ENCODE measurements around the gene MRPL2.

Gene MRPL2

DNA sequence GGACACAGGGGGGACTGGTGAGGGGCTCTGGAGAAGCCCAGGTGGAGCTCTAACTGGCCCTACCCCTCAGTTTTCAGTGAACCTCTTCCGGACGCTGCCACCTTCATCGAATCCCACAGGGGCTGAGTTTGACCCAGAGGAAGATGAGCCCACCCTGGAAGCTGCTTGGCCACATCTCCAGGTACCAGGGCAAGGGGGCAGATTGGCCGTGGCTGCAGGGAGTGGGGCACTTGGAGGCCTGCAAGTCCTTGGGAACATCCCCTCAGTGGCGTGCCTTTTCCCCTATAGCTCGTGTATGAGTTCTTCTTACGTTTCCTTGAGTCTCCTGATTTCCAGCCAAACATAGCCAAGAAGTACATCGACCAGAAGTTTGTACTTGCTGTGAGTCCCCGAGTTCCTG, 52.1 kb downstream of the MRPL2 start:
- Histone ChIP-seq H3K4me3 (no peak overlapping the region), H3K4me1 (peaks cover 5 to 22% (median 11%) of the 10 kb centered on the region in 10 experiments; a peak in 19 of 20 replicates), H3K9ac (peak overlapping the region in 3 of 11 experiments; percentile 4 to 29 (median 22); a peak in 1 of 22 replicates), H3K36me3 (peaks cover 65 to 99% (median 84%) of the 10 kb centered on the region in 11 experiments), H3K4me2 (no peak overlapping the region), H3K27me3 (no peaks in the 10 kb centered on the region), H3K9me3 (replicated peaks in 1 of 11) (no peaks in the 10 kb centered on the region), H3K27ac (no peak overlapping the region), H4K20me1 (peaks cover 0 to 64% (median 10%) of the 10 kb centered on the region in 11 experiments; a peak in 10 of 22 replicates)
- TF ChIP-seq Cebpa-rat (IDR thresholded peaks at IDR 0.05) = no peak

DNA sequence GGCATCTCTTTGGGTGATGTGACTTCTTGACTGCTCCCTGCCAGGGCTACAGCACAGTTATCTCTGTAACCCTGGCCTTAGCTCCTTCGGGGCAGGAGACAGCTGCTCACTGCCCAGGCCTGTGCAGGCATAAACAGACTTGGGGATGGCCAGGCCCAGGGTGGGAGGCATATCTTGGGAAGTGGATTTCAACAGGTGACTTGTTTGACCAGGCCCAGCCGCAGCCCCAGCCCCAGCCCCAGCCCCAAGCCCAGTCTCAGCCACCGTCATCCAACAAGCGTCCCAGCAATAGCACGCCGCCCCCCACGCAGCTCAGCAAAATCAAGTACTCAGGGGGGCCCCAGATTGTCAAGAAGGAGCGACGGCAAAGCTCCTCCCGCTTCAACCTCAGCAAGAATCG, 53.0 kb downstream of the MRPL2 start:
- Histone ChIP-seq H3K27me3 (no peaks in the 10 kb centered on the region), H3K36me3 (peaks cover 59 to 98% (median 80%) of the 10 kb centered on the region in 11 experiments), H3K4me1 (peaks cover 0 to 14% (median 2%) of the 10 kb centered on the region in 10 experiments; a peak in 10 of 20 replicates), H3K27ac (no peak overlapping the region), H4K20me1 (peaks cover 0 to 61% (median 15%) of the 10 kb centered on the region in 11 experiments; a peak in 10 of 22 replicates), H3K4me2 (no peak overlapping the region), H3K9ac (peak overlapping the region in 1 of 11 experiments; percentile 4; a peak in 1 of 22 replicates), H3K9me3 (replicated peaks in 1 of 11) (no peaks in the 10 kb centered on the region), H3K4me3 (no peak overlapping the region)
- TF ChIP-seq Cebpa-rat (IDR thresholded peaks at IDR 0.05) = no peak

DNA sequence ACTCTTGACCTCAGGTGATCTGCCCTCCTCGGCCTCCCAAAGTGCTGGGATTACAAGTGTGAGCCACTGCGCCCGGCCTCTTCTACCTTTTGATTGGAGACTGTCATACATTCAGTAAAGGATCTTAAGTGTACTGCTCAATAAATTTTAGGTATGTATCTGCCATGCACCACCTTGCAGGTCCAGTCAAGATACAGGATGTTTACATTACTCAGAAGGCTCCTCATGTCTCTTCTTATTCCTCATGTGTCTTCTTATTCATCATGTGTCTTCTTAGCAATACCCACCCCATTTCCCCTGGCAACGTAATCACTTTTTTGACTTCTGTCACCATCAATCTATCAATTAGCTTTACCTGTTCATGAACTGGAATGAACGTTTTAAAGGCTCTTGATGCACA, 53.4 kb downstream of the MRPL2 start:
- H3K9me3 ChIP-seq (replicated peaks in 1 of 11) = no peaks in the 10 kb centered on the region
- no peak overlapping the region for H3K27ac ChIP-seq
- no peak for TF ChIP-seq Cebpa-rat (IDR thresholded peaks at IDR 0.05)
- no peak overlapping the region for H3K9ac ChIP-seq
- H3K4me2 ChIP-seq = no peak overlapping the region
- peaks cover 0 to 61% (median 13%) of the 10 kb centered on the region in 11 experiments; a peak in 11 of 22 replicates for H4K20me1 ChIP-seq
- H3K4me1 ChIP-seq = peaks cover 0 to 11% (median 0%) of the 10 kb centered on the region in 10 experiments; a peak in 6 of 20 replicates
- no peak overlapping the region for H3K4me3 ChIP-seq
- peaks cover 59 to 98% (median 80%) of the 10 kb centered on the region in 11 experiments for H3K36me3 ChIP-seq
- no peaks in the 10 kb centered on the region for H3K27me3 ChIP-seq

Data from BLaER1 treated with 17β-estradiol and CSF1 and Interleukin-3, amounts not matched to agents 10 nM and 100 nM (cell line).